ENCODE data around the gene PAGE2B.

DNA sequence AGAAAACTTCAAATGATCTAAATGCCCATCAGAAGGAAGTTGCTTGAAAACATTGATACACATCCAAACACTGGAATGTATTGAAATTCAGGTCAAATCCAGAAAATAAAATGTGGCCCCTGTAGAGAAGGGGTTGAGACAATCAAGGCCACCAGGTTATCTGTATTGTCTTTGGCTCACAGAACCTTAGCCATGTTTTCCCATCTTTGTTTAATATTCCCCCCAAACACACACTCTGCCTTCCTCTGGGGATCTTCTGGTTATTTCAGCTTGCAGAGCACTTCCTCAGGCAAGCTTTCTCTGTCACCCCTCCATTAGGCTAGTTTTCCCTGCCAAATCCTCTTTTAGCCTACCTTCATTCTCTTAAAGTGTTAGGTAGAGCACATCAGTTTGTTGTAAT lies 44.4 kb downstream of the PAGE2B start:
- TF ChIP-seq POLR2AphosphoS5 (IDR thresholded peaks at IDR 0.05), result no peak
- TF ChIP-seq, protein P1, sequence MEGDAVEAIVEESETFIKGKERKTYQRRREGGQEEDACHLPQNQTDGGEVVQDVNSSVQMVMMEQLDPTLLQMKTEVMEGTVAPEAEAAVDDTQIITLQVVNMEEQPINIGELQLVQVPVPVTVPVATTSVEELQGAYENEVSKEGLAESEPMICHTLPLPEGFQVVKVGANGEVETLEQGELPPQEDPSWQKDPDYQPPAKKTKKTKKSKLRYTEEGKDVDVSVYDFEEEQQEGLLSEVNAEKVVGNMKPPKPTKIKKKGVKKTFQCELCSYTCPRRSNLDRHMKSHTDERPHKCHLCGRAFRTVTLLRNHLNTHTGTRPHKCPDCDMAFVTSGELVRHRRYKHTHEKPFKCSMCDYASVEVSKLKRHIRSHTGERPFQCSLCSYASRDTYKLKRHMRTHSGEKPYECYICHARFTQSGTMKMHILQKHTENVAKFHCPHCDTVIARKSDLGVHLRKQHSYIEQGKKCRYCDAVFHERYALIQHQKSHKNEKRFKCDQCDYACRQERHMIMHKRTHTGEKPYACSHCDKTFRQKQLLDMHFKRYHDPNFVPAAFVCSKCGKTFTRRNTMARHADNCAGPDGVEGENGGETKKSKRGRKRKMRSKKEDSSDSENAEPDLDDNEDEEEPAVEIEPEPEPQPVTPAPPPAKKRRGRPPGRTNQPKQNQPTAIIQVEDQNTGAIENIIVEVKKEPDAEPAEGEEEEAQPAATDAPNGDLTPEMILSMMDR (IDR thresholded peaks at IDR 0.05 in 8 of 11, conservative IDR thresholded peaks at IDR 0.05 in 3 of 11), result no peak
